ENCODE results near the gene CAMK2D. TPM values are rescaled to one million over a fixed set of nuclear protein-coding genes. Genes with fewer than 3 reads are reported as not detected.
A peak's percentile ranks its signal among the peaks of the same experiment; 100 is the strongest.

Gene CAMK2D
- total RNA-seq, 2 donors from 2014 or later: 43.0 to 59.6 TPM

GRCh38 chr4:113559947-113560346 lies 201.6 kb downstream of the CAMK2D start:
- Mint-ChIP-seq H3K4me3 (no peak overlapping the region), H3K4me1 (ENCODE audit: low read depth in 2 of 2) (peaks cover 15 to 27% of the 10 kb centered on the region in 2 donors), H3K36me3 (no peaks in the 10 kb centered on the region), H3K27me3 (no peaks in the 10 kb centered on the region), H3K9me3 (no peaks in the 10 kb centered on the region), H3K27ac (no peak overlapping the region)
- no peak for ATAC-seq
- no peak for DNase-seq (ENCODE audit: low spot score)

DNA sequence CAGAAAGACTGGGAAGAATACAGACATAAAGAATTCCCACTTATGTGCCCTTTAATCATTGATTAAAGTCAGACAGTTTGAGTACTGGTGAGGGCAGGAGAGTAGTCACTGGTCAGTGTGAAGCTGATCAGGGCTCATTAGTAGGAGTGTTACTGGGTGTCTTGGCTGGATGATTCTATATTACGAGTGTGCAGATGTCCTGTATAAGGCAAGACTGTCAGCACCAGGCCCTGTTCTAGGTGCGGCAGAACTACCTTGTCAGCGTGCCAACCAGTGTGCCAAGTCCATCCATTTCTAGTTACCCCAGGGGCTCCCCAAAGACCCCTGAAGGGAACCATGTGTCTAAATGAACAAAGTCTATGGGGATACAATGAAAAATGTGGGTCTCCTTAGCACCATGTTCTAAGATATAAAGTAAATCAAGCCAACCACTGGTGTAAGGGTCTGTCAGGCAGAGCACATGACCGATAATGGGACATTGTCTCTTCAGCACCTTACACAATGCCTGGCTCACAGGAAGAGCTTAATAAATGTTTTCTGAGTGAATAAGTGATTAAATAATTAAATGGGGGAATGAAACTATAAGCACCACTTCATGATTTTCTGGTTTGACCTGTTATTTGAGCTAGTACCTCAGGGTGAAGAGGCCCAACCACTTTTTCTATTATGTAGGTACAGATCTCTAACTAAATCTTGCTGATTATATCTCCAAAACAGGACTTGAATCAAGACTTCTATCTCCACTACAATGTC lies 205.0 kb downstream of the CAMK2D start:
- DNase-seq (ENCODE audit: low spot score): no peak
- Mint-ChIP-seq H3K27ac (no peak overlapping the region), H3K27me3 (no peaks in the 10 kb centered on the region), H3K36me3 (no peaks in the 10 kb centered on the region), H3K4me3 (no peak overlapping the region), H3K4me1 (ENCODE audit: low read depth in 2 of 2) (peaks cover 0 to 13% of the 10 kb centered on the region in 2 donors), H3K9me3 (no peaks in the 10 kb centered on the region)
- peak in 1 of 2 donors; percentile 55 for ATAC-seq

GRCh38 chr4:113555868-113556267 lies 205.7 kb downstream of the CAMK2D start:
- Mint-ChIP-seq H3K27ac (no peak overlapping the region), H3K4me3 (no peak overlapping the region), H3K36me3 (no peaks in the 10 kb centered on the region), H3K9me3 (no peaks in the 10 kb centered on the region), H3K27me3 (no peaks in the 10 kb centered on the region), H3K4me1 (ENCODE audit: low read depth in 2 of 2) (peaks cover 0 to 13% of the 10 kb centered on the region in 2 donors)
- DNase-seq (ENCODE audit: low spot score) (no peak), ATAC-seq (no peak)

DNA sequence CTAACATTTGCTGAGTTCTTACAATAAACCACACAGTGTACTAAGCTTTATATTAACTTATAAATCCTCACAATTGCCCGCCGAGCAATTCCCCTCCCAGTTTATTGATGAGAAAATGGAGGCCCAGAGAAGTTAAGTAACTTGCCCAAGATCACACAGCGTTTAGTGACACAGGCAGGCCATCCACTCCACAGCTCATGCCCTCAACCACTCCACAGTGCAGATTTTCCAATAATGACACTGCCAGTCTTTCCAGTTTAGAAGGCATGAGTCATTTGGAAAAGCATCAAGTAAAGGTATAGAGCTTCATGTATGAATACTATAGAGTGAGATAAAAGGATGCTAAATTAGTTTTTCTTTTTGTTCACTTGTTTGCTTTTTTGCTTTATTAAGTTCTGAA lies 208.5 kb downstream of the CAMK2D start:
- H3K36me3 Mint-ChIP-seq: no peaks in the 10 kb centered on the region
- no peak overlapping the region for H3K4me3 Mint-ChIP-seq
- H3K27me3 Mint-ChIP-seq: no peaks in the 10 kb centered on the region
- no peak for DNase-seq (ENCODE audit: low spot score)
- no peak for ATAC-seq
- peaks cover 5 to 14% of the 10 kb centered on the region in 2 donors for H3K4me1 Mint-ChIP-seq (ENCODE audit: low read depth in 2 of 2)
- H3K9me3 Mint-ChIP-seq: no peaks in the 10 kb centered on the region
- no peak overlapping the region for H3K27ac Mint-ChIP-seq

DNA sequence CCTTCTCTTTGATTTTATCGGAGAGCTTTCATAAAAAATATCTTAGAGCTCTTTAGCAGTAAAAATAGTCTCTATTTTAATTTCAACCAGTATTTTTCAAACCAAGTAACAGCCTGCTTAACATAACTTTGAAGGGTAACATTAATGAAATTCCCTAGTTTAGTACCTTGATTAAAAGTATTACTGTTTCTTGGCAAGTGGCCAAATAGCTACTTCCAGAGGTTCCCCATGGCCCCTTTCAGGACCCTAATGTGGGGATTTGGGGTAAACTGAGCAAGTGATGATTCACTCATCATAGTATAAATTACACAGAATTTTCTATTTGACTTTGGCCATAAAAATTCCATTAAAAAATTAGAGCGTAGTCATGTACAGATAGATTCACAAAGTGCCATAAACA lies 211.0 kb downstream of the CAMK2D start:
- ATAC-seq (no peak), DNase-seq (ENCODE audit: low spot score) (no peak)
- no peak overlapping the region for H3K27ac Mint-ChIP-seq

GRCh38 chr4:113548303-113548702 lies 213.2 kb downstream of the CAMK2D start:
- H3K4me1 Mint-ChIP-seq (ENCODE audit: low read depth in 2 of 2): peaks cover 14 to 15% of the 10 kb centered on the region in 2 donors
- no peak for ATAC-seq
- H3K4me3 Mint-ChIP-seq: no peak overlapping the region
- H3K27ac Mint-ChIP-seq: peak overlapping the region; percentile 14 to 23
- no peaks in the 10 kb centered on the region for H3K9me3 Mint-ChIP-seq
- no peaks in the 10 kb centered on the region for H3K36me3 Mint-ChIP-seq
- H3K27me3 Mint-ChIP-seq: no peaks in the 10 kb centered on the region
- DNase-seq (ENCODE audit: low spot score): no peak

More for the DNA sequence above, 211.0 kb downstream of the CAMK2D start:
- H3K4me3 Mint-ChIP-seq: no peak overlapping the region
- no peaks in the 10 kb centered on the region for H3K9me3 Mint-ChIP-seq
- H3K4me1 Mint-ChIP-seq (ENCODE audit: low read depth in 2 of 2): peaks cover 14 to 15% of the 10 kb centered on the region in 2 donors
- H3K36me3 Mint-ChIP-seq: no peaks in the 10 kb centered on the region
- no peaks in the 10 kb centered on the region for H3K27me3 Mint-ChIP-seq

DNA sequence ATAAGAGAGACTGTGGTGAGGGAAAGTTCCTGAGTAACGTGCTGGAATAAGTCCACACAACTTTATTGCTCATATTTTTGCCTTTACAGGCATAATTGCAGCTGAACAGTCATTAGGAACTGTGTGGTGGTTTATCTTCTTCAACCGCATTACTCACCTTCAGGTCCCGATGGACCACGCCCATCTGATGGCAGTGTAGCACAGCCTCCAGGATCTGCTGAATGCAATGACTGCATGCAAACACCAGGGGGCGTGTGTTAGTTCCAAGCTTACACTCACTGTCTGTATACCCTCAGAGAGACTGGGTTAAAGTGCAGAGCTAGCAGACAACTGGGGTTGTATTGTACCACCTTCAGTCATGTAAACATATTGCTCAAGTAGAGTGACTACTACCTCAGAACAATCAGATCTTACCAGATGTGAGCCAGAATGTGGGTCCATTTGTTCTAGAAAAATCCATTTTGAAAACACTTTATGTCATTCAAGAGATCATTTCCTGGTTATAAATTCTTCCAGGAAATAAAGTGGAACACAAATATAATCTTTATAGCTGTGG lies 214.0 kb downstream of the CAMK2D start:
- Mint-ChIP-seq H3K9me3 (no peaks in the 10 kb centered on the region), H3K27me3 (no peaks in the 10 kb centered on the region), H3K36me3 (peaks cover 5% of the 10 kb centered on the region), H3K4me3 (no peak overlapping the region), H3K4me1 (ENCODE audit: low read depth in 2 of 2) (peaks cover 15 to 16% of the 10 kb centered on the region in 2 donors), H3K27ac (peak overlapping the region; percentile 14 to 23)
- ATAC-seq: peak; percentile 98 to 99
- peak; percentile 89 for DNase-seq (ENCODE audit: low spot score)

DNA sequence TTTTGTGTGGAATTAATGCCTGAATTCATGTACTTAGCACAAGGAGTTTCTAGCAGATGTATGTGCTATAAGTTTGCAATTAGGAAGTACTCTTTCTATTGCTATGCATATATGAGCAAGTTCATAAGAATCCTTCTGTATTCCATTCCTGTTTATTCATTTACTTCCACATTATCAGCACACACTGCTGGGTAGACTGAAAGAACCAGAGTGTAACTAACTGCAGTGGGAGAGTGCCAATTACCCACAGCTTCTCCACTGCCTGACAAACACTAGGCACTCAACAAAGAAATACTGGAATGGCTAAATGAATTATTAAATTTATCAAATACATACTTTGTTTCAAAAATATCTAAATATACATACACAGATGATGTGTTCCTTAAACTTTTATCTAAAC lies 219.6 kb downstream of the CAMK2D start:
- Mint-ChIP-seq H3K27me3 (no peaks in the 10 kb centered on the region), H3K9me3 (no peaks in the 10 kb centered on the region), H3K4me3 (no peak overlapping the region), H3K4me1 (ENCODE audit: low read depth in 2 of 2) (peaks cover 4 to 5% of the 10 kb centered on the region in 2 donors), H3K27ac (no peak overlapping the region), H3K36me3 (peaks cover 9% of the 10 kb centered on the region)
- DNase-seq (ENCODE audit: low spot score): no peak
- ATAC-seq: no peak

- H3K27ac Mint-ChIP-seq: no peak overlapping the region
- DNase-seq (ENCODE audit: low spot score) (no peak), ATAC-seq (no peak)
- no peak overlapping the region for H3K4me3 Mint-ChIP-seq
- peaks cover 4 to 5% of the 10 kb centered on the region in 2 donors for H3K4me1 Mint-ChIP-seq (ENCODE audit: low read depth in 2 of 2)
- no peaks in the 10 kb centered on the region for H3K9me3 Mint-ChIP-seq
- H3K27me3 Mint-ChIP-seq: no peaks in the 10 kb centered on the region
- H3K36me3 Mint-ChIP-seq: peaks cover 9% of the 10 kb centered on the region
These were observed 220.7 kb downstream of the CAMK2D start for GRCh38 chr4:113540859-113541258.

DNA sequence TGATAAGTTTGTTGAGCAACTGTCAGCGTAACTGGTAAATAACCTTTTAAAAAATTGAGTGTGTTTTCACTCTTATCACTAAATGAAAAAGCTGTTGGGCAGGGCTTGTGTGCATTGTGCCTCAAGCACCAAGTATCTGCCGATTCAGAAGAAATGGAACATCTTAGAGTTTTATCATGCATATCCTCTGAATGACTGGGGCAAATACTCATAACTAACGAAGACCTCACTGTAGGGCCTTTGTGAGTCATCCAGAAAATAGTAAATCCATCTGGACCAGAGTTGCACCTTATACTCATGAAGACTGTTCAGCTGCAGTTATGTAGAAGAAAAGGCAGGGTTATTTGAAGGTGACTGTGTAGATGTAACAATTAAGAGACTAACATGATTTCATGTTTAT lies 222.1 kb downstream of the CAMK2D start:
- DNase-seq (ENCODE audit: low spot score): no peak
- ATAC-seq: peak in 1 of 2 donors; percentile 86
- H3K36me3 Mint-ChIP-seq: peaks cover 9% of the 10 kb centered on the region

GRCh38 chr4:113537628-113538027 lies 223.9 kb downstream of the CAMK2D start:
- Mint-ChIP-seq H3K36me3 (peaks cover 5% of the 10 kb centered on the region), H3K4me1 (ENCODE audit: low read depth in 2 of 2) (peaks cover 2 to 5% of the 10 kb centered on the region in 2 donors), H3K27ac (peak overlapping the region in 1 of 2 donors; percentile 11), H3K4me3 (no peak overlapping the region), H3K9me3 (no peaks in the 10 kb centered on the region), H3K27me3 (no peaks in the 10 kb centered on the region)
- DNase-seq (ENCODE audit: low spot score) (no peak), ATAC-seq (no peak)

More for the DNA sequence above, 222.1 kb downstream of the CAMK2D start:
- Mint-ChIP-seq H3K27me3 (no peaks in the 10 kb centered on the region), H3K4me1 (ENCODE audit: low read depth in 2 of 2) (peaks cover 4 to 5% of the 10 kb centered on the region in 2 donors), H3K9me3 (no peaks in the 10 kb centered on the region), H3K27ac (no peak overlapping the region), H3K4me3 (no peak overlapping the region)

DNA sequence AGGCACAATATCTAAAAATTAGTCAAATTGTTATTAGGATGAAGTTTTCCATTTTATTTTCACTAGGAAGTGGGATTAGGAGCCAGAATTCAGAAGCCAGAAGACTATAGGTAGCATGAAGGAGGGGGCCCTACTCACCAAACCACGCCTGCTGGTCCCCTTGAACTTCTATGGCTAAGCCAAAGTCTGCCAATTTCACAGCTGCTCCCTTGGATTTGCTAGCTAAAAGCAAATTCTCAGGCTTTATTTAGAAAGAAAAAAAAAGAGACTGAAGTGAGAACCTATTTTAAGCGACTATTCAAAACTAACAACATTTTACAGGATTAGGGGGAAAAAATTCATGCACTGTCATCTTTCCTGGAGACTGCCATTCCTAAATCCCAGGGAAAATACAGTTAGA lies 224.3 kb downstream of the CAMK2D start:
- Mint-ChIP-seq H3K27me3 (no peaks in the 10 kb centered on the region), H3K36me3 (peaks cover 4% of the 10 kb centered on the region), H3K4me3 (no peak overlapping the region), H3K27ac (peak overlapping the region in 1 of 2 donors; percentile 11), H3K4me1 (ENCODE audit: low read depth in 2 of 2) (peaks cover 2 to 5% of the 10 kb centered on the region in 2 donors), H3K9me3 (no peaks in the 10 kb centered on the region)
- ATAC-seq: no peak
- no peak for DNase-seq (ENCODE audit: low spot score)

- Mint-ChIP-seq H3K4me1 (ENCODE audit: low read depth in 2 of 2) (peaks cover 0 to 5% of the 10 kb centered on the region in 2 donors), H3K4me3 (no peak overlapping the region), H3K27ac (no peak overlapping the region), H3K36me3 (peaks cover 11% of the 10 kb centered on the region), H3K27me3 (no peaks in the 10 kb centered on the region), H3K9me3 (no peaks in the 10 kb centered on the region)
- no peak for DNase-seq (ENCODE audit: low spot score)
- no peak for ATAC-seq
These were observed 226.8 kb downstream of the CAMK2D start for GRCh38 chr4:113534711-113535110.

DNA sequence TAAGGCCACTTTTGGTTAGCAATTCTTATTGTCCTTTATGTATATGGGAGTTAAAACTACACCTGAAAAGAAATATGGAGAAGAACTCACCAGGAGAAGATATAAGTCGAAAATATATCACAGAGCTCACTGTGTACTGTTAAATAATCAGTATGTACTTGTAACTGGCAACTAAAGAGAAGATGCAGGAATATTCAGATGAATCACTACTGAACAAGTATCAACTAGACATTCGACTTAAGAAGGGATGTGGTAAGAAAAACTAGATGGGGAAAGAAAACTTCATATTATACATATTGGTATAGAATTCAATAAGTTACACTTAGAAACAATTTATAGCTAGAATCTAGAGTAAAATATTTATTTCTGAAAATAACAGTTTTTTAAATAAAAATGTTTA lies 230.0 kb downstream of the CAMK2D start:
- Mint-ChIP-seq H3K4me1 (ENCODE audit: low read depth in 2 of 2) (no peaks in the 10 kb centered on the region), H3K27ac (no peak overlapping the region), H3K9me3 (no peaks in the 10 kb centered on the region), H3K36me3 (peaks cover 7% of the 10 kb centered on the region), H3K4me3 (no peak overlapping the region), H3K27me3 (no peaks in the 10 kb centered on the region)
- DNase-seq (ENCODE audit: low spot score) (no peak), ATAC-seq (no peak)

Data from natural killer cell treated with Interleukin-12 subunit alpha and Interleukin-12 subunit beta and Interleukin-15 and Interleukin-18, amount 100 ng/mL, for 72 hours (primary cell).